Hepatocyte (in vitro differentiated cells): Measurements from ENCODE around the gene OR9A2.

Experiments used
- CTCF ChIP-seq: fragments of 200-600 bp; sonication (generic); IDR thresholded peaks from 2 replicates; pipeline ENCODE4 v1.5.1; 2016; ENCODE audit warnings: antibody characterized with exemption, mild to moderate bottlenecking; ENCODE audit not compliant: poor library complexity
- EZH2 ChIP-seq: fragments of 200-600 bp; sonication (generic); IDR thresholded peaks from 2 replicates; pipeline ENCODE4 v1.6.1; 2016; ENCODE audit warnings: antibody characterized with exemption, mild to moderate bottlenecking, borderline replicate concordance

GRCh38 chr7:142999793-143000192, 27.1 kb downstream of the OR9A2 start:
- no peak for TF ChIP-seq CTCF
- TF ChIP-seq EZH2 = no peak
